ENCODE measurements around the gene COL6A1.
A peak's percentile ranks its signal among the peaks of the same experiment; 100 is the strongest.
"Not testable (repeated sequence)": the region's sequence is repeated elsewhere in the genome, so short reads cannot be mapped to it uniquely, and the experiment has no call there.

The COL6A1 gene

DNA sequence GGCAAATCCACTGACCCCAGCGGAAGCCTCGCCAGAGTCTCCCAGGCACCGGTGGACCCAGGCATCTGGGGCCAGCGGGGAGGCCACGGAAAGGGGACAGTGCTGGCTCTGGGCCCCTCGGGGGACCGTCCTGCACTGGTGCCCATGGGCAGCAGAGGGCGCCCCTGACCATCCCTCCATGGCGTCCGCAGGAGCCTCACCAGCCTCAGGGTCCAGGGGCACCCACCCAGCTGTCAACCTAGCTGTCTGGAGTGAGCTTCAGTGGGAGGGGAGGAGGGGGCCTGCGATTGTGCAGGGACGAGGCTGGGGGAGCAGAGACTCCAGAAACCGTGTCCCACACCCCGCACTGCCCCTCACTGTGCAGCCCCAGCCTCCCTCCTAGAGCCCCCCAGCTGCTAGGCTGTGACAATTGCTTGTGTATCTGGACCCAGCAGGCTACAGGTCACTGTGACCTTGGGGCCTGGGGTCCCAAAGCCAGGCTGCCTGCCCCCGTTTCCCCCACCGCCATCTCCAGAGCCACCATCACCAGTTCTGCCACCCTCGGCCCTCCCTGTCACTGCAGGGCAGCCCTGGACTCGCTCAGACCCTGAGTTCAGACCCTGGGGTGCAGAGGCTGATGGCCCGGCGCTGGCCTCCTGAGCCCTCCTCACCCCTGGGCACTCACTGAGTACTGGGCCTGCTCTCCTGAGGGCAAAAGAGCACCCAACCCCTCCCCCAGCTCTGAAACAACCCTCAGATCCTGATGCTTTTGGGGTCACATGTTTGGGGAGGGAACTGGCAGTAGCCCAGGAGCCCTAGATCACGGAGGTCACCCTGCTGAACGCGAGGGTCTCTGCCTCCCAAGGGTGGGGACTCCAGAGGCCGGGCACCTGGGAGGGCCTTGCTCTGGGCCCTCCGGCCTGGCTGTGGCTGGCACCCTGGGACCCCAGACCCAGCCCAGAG lies 10.6 kb upstream of the COL6A1 start:
- DNase-seq: no peak

DNA sequence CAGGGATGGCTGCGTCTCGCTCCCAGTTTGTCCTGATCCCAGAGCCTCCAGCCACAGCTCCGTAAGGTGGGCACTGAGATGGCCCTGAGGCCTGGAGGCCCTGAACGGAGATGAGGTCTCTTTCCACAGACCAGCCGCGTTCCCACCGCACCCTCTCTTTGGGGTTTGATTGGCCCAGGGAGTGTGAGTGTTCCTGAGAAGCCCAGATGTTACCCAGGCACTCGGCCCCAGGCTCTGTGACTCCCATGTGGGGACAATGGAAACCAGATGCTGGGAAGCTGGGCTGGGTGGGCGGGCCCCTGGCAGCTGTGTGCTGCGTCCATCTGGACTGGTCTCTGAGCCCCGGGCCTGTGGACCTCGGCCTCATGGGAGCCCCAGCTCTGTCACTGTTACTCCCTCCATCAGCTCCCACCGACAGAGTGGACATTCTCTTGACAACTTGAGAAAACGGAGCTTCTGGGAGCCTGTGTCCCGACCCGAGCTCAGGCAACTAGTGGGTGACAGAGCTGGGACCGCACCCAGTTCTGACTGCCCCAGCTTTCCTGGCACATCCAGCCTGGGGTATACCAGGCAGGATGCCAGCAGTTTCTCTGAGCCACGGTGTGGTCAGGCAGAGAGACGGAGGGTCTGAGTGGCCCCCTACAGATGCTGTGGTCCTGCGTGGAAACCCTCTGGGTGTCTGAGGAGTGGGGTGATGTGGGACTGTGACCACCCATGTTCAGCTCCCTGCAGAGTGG lies 9.8 kb upstream of the COL6A1 start:
- DNase-seq: no peak

DNA sequence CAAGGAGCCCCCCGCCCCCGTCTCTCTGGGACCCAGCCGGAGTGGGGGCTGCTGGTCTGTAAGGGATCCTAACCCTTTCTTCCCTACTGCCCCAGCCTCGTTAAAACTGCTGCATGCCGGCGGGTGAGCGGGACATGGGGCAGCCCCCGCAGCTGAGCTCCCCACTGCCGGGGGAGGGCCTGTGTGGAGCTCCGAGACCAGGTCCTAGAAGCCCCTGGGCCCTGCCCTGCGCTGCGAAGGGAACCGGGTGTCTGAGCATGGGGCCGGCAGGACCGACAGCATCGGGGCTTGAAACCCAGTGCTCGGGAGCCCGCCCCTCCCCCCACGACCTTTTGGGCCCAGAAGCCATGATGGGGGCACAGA lies 9.2 kb upstream of the COL6A1 start:
- no peak for DNase-seq

- DNase-seq: no peak
These were observed 8.7 kb upstream of the COL6A1 start for GRCh38 chr21:45972716-45973474.

DNA sequence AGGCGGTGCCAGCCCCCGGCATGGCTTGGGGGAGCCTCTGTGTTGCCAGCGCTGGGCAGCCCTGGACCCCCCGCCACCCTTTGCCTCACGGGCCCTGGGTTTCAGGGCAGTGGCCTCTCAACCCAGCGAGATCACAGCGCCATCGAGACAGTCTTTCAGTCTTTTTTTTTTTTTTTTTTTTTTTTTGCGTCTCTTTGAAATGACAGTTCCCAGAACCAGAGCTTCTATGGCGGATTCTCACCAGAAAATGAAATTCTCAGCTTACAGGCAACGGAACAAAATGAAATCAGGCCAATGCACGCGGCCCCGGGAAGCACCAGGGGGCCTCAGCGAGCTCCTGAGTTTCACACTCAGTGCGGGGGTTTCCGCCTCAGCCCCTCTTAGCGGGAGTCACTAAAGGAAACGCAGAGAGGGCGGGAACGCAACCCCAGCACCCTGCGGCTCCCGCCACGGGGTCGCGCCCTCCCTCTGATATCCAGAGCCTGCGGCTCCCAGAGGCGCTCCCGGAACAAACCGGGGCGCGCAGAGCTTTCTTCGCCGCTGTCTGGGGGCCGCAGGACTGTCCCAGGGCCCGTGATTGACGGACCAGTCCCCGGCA lies 8.0 kb upstream of the COL6A1 start:
- DNase-seq: peak; percentile 47

DNA sequence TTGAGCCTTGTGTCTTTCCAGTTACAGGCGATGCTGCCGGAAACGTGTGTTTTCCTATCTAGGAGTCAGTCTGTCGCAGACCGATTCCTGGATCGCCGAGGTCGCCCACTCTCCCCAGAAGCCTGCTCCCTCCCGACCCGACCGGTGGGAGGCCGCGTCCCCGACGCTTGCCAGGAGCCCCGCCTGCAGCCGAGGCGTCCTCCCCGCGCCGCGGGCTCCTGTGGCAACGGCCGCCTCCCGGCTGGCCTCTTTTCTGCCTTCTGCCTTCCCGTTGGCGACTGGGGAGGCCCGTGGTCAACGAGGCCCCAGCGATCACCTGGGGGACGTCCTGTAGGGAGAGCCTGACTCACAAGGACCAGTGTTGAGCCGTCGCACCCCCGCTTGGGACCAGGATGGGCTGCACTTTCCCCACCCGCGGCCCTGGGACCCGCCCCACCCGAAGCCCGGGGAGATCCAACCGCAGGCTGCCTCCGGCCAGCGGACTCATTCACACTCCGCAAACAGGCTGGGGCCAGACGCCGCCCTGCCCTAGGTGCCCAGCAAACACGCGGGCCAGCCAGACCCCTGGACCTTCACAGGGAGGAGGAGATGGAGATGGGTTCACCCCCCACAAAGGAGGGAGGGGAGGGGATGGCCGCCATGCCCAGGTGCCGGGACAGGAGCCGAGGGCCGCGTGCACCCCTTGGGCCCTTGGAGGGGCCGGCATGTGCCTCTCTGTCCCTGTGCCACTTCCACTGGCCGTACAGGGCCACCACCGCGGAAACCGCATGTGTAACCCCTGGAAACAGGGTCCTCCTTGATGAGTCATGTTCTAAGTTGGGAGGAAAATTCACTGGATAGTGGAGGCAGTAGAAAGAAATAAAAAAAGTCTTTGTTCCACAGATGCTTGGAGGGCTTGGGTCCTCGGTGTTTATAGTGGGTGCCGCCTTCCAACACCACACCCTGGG lies 7.2 kb upstream of the COL6A1 start:
- no peak for DNase-seq

DNA sequence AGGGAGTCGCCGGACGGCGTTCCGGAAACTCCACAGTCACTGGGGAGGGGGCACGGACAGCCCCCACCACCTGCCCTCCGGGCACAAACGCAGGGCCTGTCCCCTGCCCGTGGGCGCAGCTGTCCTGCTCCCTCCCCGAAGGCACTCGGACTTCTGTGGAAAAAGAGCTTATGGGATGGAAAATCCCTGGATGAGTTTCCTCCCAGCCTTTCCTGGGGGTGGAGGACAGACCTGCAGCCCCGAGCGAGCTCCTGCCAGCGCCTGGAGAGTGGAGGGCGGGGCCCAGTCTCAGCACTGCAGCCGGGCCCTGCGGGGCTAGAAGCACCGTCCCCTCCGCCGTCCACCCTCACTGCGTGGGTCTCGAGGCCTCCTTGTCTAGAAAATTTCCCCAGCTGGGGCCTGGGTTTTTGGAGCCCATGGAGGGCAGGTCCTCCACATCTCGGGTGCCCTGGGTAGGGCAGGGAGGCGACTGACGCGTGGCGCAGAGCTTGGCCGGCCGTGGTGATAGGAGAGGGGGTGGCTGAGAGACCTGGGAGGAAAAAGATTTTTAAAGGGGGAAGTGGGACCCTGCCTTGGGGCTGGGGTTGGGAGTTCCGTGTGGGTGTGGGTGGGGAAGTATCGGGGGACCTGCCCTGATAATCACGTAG lies 6.4 kb upstream of the COL6A1 start:
- DNase-seq: no peak

- not testable (repeated sequence) for DNase-seq
These were observed 5.7 kb upstream of the COL6A1 start for GRCh38 chr21:45975667-45976409.

- DNase-seq: no peak
These were observed 4.8 kb upstream of the COL6A1 start for GRCh38 chr21:45976701-45977311.

DNA sequence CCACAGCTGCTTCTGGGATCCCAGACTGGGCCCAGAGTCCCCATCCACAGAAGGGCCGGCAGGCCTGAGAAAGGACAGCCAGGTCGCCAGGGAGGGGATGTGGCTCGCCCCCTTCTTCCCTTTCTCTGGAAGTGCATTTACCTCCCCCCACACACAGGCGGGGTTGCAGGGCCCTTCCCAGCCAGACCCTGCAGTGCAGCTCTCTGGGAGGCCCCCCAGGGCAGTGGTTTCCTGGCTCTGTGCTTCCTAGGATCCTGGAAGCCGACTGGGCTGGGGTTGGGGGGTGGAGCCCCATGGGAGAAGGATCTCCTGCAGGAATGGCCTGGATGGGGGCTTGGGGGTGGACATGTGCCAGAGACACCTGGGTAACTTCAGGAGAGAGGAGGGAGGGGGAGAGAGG lies 4.2 kb upstream of the COL6A1 start:
- DNase-seq: no peak

GRCh38 chr21:45979141-45979631 lies 2.4 kb upstream of the COL6A1 start:
- DNase-seq: no peak

- DNase-seq: no peak
These were observed 1.9 kb upstream of the COL6A1 start for GRCh38 chr21:45979651-45980050.

GRCh38 chr21:45980271-45980670 lies 1.3 kb upstream of the COL6A1 start:
- no peak for DNase-seq

GRCh38 chr21:45980697-45981096 lies 873 bp upstream of the COL6A1 start:
- no peak for DNase-seq

- DNase-seq: no peak
These were observed 655 bp downstream of the COL6A1 start for GRCh38 chr21:45982092-45982757.

DNA sequence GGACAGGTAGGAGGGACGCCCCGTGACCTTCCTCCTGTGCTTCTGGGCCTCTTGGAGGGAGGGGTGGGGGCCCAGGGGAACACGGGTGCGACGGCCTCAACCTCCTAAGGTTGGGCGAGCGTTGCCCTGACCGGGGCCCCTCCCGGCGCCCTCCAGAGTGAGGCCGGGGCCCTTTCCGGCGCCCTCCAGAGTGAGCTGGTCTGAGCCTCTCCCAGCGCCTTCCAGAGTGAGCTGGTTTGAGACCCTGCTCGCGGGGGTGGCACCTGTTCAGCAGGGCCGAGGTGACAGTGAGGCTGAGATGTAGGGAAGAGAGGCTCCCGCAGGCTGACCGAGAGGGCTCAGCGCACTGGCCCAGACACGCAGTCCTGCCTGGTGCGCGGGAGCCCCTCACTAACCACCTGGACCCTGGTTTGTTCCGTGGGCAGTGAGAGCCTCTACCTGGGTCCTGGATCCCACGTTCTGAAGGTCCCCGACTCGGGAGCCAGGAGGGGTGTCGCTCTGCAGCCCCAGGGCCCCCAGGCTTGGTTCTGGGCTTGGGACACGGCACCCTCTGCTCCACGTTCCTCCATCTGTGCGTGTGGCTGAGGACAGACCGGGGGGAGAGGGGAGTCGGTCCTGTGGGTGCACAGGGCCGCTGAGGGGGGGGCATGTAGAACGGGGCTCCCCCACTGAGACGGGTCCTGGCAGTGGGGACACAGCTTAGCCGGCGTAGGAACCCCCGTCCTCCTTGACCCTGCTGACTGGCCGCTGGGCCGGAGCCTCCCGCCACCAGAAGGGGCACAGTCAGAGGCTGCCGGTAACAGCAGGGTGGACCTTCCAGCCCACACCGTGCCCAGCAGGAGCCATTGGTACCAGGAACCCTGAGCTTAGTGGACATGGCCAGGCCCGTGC lies 1.4 kb downstream of the COL6A1 start:
- DNase-seq: no peak

GRCh38 chr21:45983649-45983965 lies 2.0 kb downstream of the COL6A1 start:
- no peak for DNase-seq

DNA sequence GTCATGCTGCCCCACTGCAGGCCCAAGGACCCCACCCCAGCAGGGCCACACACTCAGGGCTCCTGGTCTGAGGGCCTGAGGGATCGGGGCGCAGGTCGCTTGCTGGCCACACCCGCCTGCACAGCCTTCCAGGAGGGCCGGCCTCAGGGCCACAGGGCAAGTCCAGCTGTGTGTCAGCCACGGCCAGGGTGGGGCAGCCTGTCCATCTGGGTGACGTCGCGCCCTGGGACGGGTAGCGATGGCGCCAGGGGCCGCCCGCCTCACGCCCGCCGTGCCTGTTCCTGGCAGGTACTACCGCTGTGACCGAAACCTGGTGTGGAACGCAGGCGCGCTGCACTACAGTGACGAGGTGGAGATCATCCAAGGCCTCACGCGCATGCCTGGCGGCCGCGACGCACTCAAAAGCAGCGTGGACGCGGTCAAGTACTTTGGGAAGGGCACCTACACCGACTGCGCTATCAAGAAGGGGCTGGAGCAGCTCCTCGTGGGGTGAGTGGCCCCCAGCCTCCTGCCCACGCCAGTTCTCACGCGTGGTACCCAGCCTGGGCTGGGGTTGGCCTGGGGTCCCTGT lies 2.5 kb downstream of the COL6A1 start:
- DNase-seq: no peak

Measured in GOT3 (cell line).